ENCODE data around the gene ZNF484. TPM values are rescaled to one million over a fixed set of nuclear protein-coding genes. Genes with fewer than 3 reads are reported as not detected.

ZNF484 gene
- total and polyA plus RNA-seq, 2 donors (not counting 3 experiments of a cell fraction or from before 2014, with no cell fraction given), result 0.88 to 7.2 TPM

GRCh38 chr9:92864152-92864551 is 13.7 kb downstream of the ZNF484 start:
- peaks cover 3 to 4% of the 10 kb centered on the region in 2 experiments for H3K36me3 ChIP-seq (ENCODE audit: control insufficient read depth in 2 of 2, extremely low read depth in 1 of 2, insufficient read depth in 2 of 2, low read length in 2 of 2)
- CTCF ChIA-PET, result no interaction called here

More at GRCh38 chr9:92864152-92864551, 13.7 kb downstream of the ZNF484 start:
- Histone ChIP-seq H3K27me3 (ENCODE audit: control insufficient read depth in 2 of 2, insufficient read depth in 2 of 2, low read length in 2 of 2) (no peaks in the 10 kb centered on the region), H4K20me1 (replicated peaks; ENCODE audit: control insufficient read depth, extremely low read depth, insufficient read depth, low read length) (no peaks in the 10 kb centered on the region), H3K9ac (replicated peaks; ENCODE audit: extremely low read depth, insufficient read depth, low read length) (no peak overlapping the region), H3K79me2 (ENCODE audit: control insufficient read depth, insufficient read depth, low read length) (peaks cover 11% of the 10 kb centered on the region), H3K27ac (ENCODE audit: insufficient read depth, low read depth, low read length) (no peak overlapping the region), H3K4me2 (ENCODE audit: insufficient read depth, low read length) (no peak overlapping the region), H3K4me1 (ENCODE audit: control insufficient read depth, extremely low read depth, insufficient read depth, low read length) (no peaks in the 10 kb centered on the region), H3K9me3 (replicated peaks; ENCODE audit: control insufficient read depth, insufficient read depth, low read length) (no peaks in the 10 kb centered on the region), H3K9me1 (replicated peaks; ENCODE audit: control insufficient read depth, extremely low read depth, insufficient read depth, low read length) (no peaks in the 10 kb centered on the region), H2AFZ (ENCODE audit: low read depth, low read length) (no peak overlapping the region), H3K4me3 (replicated peaks in 1 of 3; ENCODE audit: insufficient read depth in 1 of 3, low read depth in 1 of 3, low read length in 3 of 3) (no peak overlapping the region)
- TF ChIP-seq EZH2 (IDR thresholded peaks at IDR 0.05; ENCODE audit: borderline replicate concordance, low read depth, low read length, severe bottlenecking) (no peak), POLR2AphosphoS5 (IDR thresholded peaks at IDR 0.05; ENCODE audit: insufficient read depth, low read depth, low read length) (no peak), MAX (IDR thresholded peaks at IDR 0.05; ENCODE audit: insufficient read depth, insufficient read length) (no peak), GATA2 (IDR thresholded peaks at IDR 0.05; ENCODE audit: insufficient read depth, insufficient read length, low read depth, low read length) (no peak), FOS (IDR thresholded peaks at IDR 0.05; ENCODE audit: borderline replicate concordance, insufficient read depth, low read length) (no peak), MYC (IDR thresholded peaks at IDR 0.05; ENCODE audit: low read depth, low read length) (no peak), JUN (IDR thresholded peaks at IDR 0.05; ENCODE audit: borderline replicate concordance, insufficient read depth, insufficient read length, low read depth) (no peak), CTCF (IDR thresholded peaks at IDR 0.05; ENCODE audit: extremely low read depth in 1 of 2, insufficient read depth in 1 of 2, low read depth in 1 of 2, low read length in 2 of 2) (no peak), POLR2A (IDR thresholded peaks at IDR 0.05; ENCODE audit: low read depth, low read length) (no peak)
- FAIRE-seq (no peak), DNase-seq (ENCODE audit: low read depth, low spot score) (no peak)
- BruUV-seq (replicated peaks), result no TSS peak
- POLR2A ChIA-PET, result no interaction called here
- dilution Hi-C loops (cut with MboI; ENCODE audit: extremely low pct_ligation_motif_present, low sequenced_read_pairs), result no loop called here
- intact Hi-C loops (cut with micrococcal nuclease), result no loop called here
